MCF 10A (cell line): Measurements from ENCODE around the gene TRERF1. TPM values are rescaled to one million over a fixed set of nuclear protein-coding genes. Genes with fewer than 3 reads are reported as not detected.
A peak's percentile ranks its signal among the peaks of the same experiment; 100 is the strongest.

ENCODE experiments used
- BruUV-seq: library from RNA; stranded (reverse); fragments of 400-500 nt; replicated peaks from 2 replicates; lab custom pipeline; 2021; lab: Mats Ljungman, UMichigan
- CTCF ChIA-PET: fragments of 300-600 bp; sonication (Branson Sonifier 250); formaldehyde crosslinking; extraction: SDS; loops from one replicate; lab custom pipeline; 2021; ENCODE audit warnings: antibody characterized with exemption, inconsistent platforms; lab: Yijun Ruan, JAX
- POLR2A ChIA-PET: fragments of 300-600, 350-650 bp; sonication (Branson Sonifier 250); formaldehyde crosslinking; extraction: SDS; loops from one replicate; lab custom pipeline; 2020; ENCODE audit warnings: antibody characterized with exemption, inconsistent platforms; lab: Yijun Ruan, JAX
- DNase-seq: peaks from one replicate; pipeline ENCODE4 v3.0.0-alpha.2; 2018; ENCODE audit not compliant: unreplicated experiment
- H3K27ac Mint-ChIP-seq: one replicate; pipeline ENCODE4 v1.8.0; 2022; ENCODE audit warnings: mild to moderate bottlenecking, low read depth, mixed read lengths; ENCODE audit not compliant: unreplicated experiment
- H3K27me3 Mint-ChIP-seq: one replicate; pipeline ENCODE4 v1.8.0; 2022; ENCODE audit warnings: mixed read lengths; ENCODE audit not compliant: insufficient read depth, unreplicated experiment
- H3K36me3 Mint-ChIP-seq: one replicate; pipeline ENCODE4 v1.8.0; 2022; ENCODE audit warnings: mild to moderate bottlenecking, moderate library complexity, mixed read lengths; ENCODE audit not compliant: insufficient read depth, unreplicated experiment
- H3K4me1 Mint-ChIP-seq: one replicate; pipeline ENCODE4 v1.8.0; 2022; ENCODE audit warnings: mixed read lengths; ENCODE audit not compliant: insufficient read depth, unreplicated experiment
- H3K4me3 Mint-ChIP-seq: one replicate; pipeline ENCODE4 v1.8.0; 2022; ENCODE audit warnings: mild to moderate bottlenecking, moderate library complexity, mixed read lengths; ENCODE audit not compliant: unreplicated experiment
- H3K9me3 Mint-ChIP-seq: one replicate; pipeline ENCODE4 v1.8.0; 2022; ENCODE audit warnings: mixed read lengths; ENCODE audit not compliant: unreplicated experiment
- CTCF ChIP-seq: fragments of 200-600 bp; IDR thresholded peaks from one replicate; pipeline ENCODE4 v1.8.0; 2022; ENCODE audit warnings: antibody characterized with exemption, mild to moderate bottlenecking; ENCODE audit not compliant: unreplicated experiment
- intact Hi-C: fragments of 100-400 bp; cut with micrococcal nuclease; formaldehyde crosslinking; loops from 2 replicates; pipeline ENCODE4 v1.14.1; 2022
- total RNA-seq: library from RNA; stranded (reverse); gene quantifications from 2 replicates; pipeline ENCODE4 v1.2.3, GENCODE V29; 2022

Gene TRERF1
- total RNA-seq, 1 experiment from 2014 or later = 9.4 TPM

DNA sequence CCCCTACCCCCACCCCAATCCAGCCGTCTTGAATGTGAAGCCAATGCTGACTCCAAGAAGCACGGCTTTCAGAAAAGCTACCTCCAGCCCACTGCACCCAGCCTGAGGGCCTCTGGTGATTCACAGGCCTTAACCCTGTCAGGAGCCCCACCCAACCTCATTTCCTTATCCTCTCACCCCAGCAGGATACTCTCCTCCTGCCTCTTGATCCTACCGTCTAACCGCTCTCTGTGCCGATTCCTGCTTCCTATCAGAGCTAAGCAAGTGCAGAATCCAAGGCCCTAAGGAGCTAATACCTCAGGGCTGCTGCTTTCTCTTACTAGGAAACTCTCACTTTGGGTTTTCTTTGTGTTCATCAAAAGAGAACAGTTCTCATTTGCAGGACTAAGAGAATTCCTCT is 47.2 kb downstream of the TRERF1 start:
- Mint-ChIP-seq H3K27me3 (no peaks in the 10 kb centered on the region), H3K4me3 (peak overlapping the region; percentile 70), H3K9me3 (no peaks in the 10 kb centered on the region), H3K4me1 (peaks cover 57% of the 10 kb centered on the region), H3K27ac (peak overlapping the region; percentile 74), H3K36me3 (peaks cover 6% of the 10 kb centered on the region)
- DNase-seq = peak; percentile 89
- ChIA-PET POLR2A (interaction anchor here (0.7 to 7.5 kb wide), 30 partner anchors 8 to 525 kb away, joined by 3 to 227 read pairs (median 5); partner anchors contain the start of genes CNPY3, TRERF1 and UBR2), CTCF (interaction anchor here (0.9 to 3.6 kb wide), 13 partner anchors 8 to 178 kb away, joined by 3 to 36 read pairs (median 6); no protein-coding TSS in a partner anchor)
- intact Hi-C loops = loop anchor here (5.0 kb wide), 1 partner anchor 177 kb away; no protein-coding TSS in a partner anchor
- no peak for TF ChIP-seq CTCF
- BruUV-seq = no TSS peak

GRCh38 chr6:42403831-42404230 is 47.9 kb downstream of the TRERF1 start:
- H3K4me3 Mint-ChIP-seq = peak overlapping the region; percentile 70
- peaks cover 6% of the 10 kb centered on the region for H3K36me3 Mint-ChIP-seq
- no peak for TF ChIP-seq CTCF
- DNase-seq = peak; percentile 52
- H3K4me1 Mint-ChIP-seq = peaks cover 58% of the 10 kb centered on the region
- H3K27me3 Mint-ChIP-seq = no peaks in the 10 kb centered on the region
- ChIA-PET CTCF (interaction anchor here (0.6 to 3.6 kb wide), 22 partner anchors 9 to 670 kb away, joined by 3 to 36 read pairs (median 5); no protein-coding TSS in a partner anchor), POLR2A (interaction anchor here (0.6 to 7.5 kb wide), 41 partner anchors 11 to 526 kb away, joined by 3 to 227 read pairs (median 5); partner anchors contain the start of genes CNPY3, MRPS10, TRERF1 and UBR2)
- H3K9me3 Mint-ChIP-seq = no peaks in the 10 kb centered on the region
- H3K27ac Mint-ChIP-seq = peak overlapping the region; percentile 74
- BruUV-seq = no TSS peak
- intact Hi-C loops = loop anchor here (1.0 to 5.0 kb wide), 6 partner anchors 47 to 177 kb away; partner anchors contain the start of gene TRERF1

- peak overlapping the region; percentile 70 for H3K4me3 Mint-ChIP-seq
- peak; percentile 40 for TF ChIP-seq CTCF
- no peaks in the 10 kb centered on the region for H3K27me3 Mint-ChIP-seq
- peak overlapping the region; percentile 74 for H3K27ac Mint-ChIP-seq
- H3K36me3 Mint-ChIP-seq = peaks cover 6% of the 10 kb centered on the region
- CTCF ChIA-PET = interaction anchor here (0.6 to 3.6 kb wide), 24 partner anchors 9 to 670 kb away, joined by 3 to 36 read pairs (median 5); partner anchors contain the start of gene UBR2
- H3K9me3 Mint-ChIP-seq = no peaks in the 10 kb centered on the region
- POLR2A ChIA-PET = interaction anchor here (0.6 to 7.5 kb wide), 38 partner anchors 12 to 360 kb away, joined by 3 to 227 read pairs (median 6); partner anchors contain the start of genes MRPS10, TRERF1 and UBR2
- peaks cover 62% of the 10 kb centered on the region for H3K4me1 Mint-ChIP-seq
- peak; percentile 86 for DNase-seq
- intact Hi-C loops = loop anchor here (1.0 to 5.0 kb wide), 6 partner anchors 48 to 176 kb away; partner anchors contain the start of gene TRERF1
- TSS peak; percentile 68 for BruUV-seq
Observed at GRCh38 chr6:42403421-42403820, 48.3 kb downstream of the TRERF1 start.

GRCh38 chr6:42402184-42402583 is 49.5 kb downstream of the TRERF1 start:
- H3K4me1 Mint-ChIP-seq = peaks cover 63% of the 10 kb centered on the region
- DNase-seq = peak; percentile 82

More at GRCh38 chr6:42402184-42402583, 49.5 kb downstream of the TRERF1 start:
- Mint-ChIP-seq H3K27ac (peak overlapping the region; percentile 74), H3K4me3 (peak overlapping the region; percentile 70), H3K9me3 (no peaks in the 10 kb centered on the region), H3K27me3 (no peaks in the 10 kb centered on the region), H3K36me3 (peaks cover 6% of the 10 kb centered on the region)
- CTCF ChIA-PET = interaction anchor here (0.6 to 3.6 kb wide), 14 partner anchors 11 to 149 kb away, joined by 3 to 36 read pairs (median 6); no protein-coding TSS in a partner anchor
- no peak for TF ChIP-seq CTCF
- BruUV-seq = no TSS peak
- POLR2A ChIA-PET = interaction anchor here (0.5 to 7.5 kb wide), 24 partner anchors 11 to 351 kb away, joined by 3 to 227 read pairs (median 6); partner anchors contain the start of genes MRPS10, TRERF1 and UBR2
- intact Hi-C loops = loop anchor here (2.0 to 5.0 kb wide), 2 partner anchors 123 to 175 kb away; no protein-coding TSS in a partner anchor
